SK-N-SH (cell line): Measurements from ENCODE around the gene CX3CL1.

Experiments
- CHD2 ChIP-seq: fragments of 150-350 bp; IDR thresholded peaks from 2 replicates; pipeline ENCODE4 v1.6.1; 2018; ENCODE audit warnings: low read length; ENCODE audit not compliant: partially characterized antibody
- EP300 ChIP-seq, 2 experiments: IDR thresholded peaks; 2 replicates each; pipeline versions ENCODE4 v1.4.0 to v1.6.1; 2012; ENCODE audit warnings: borderline replicate concordance in 1 of 2, low read depth in 1 of 2, low read length in 1 of 2
- JUND ChIP-seq: IDR thresholded peaks from 2 replicates; pipeline ENCODE4 v1.4.0; 2012
- MEF2A ChIP-seq: IDR thresholded peaks from 2 replicates; pipeline ENCODE4 v1.4.0; 2012; ENCODE audit warnings: low read depth, borderline replicate concordance
- TAF1 ChIP-seq: IDR thresholded peaks from 2 replicates; pipeline ENCODE4 v1.6.1; 2012; ENCODE audit warnings: low read depth, mild to moderate bottlenecking, low read length, moderate library complexity, borderline replicate concordance
- TF ChIP-seq, protein P1 (sequence below): fragments of 200-600 bp; sonication (generic); IDR thresholded peaks from 2 replicates; pipeline ENCODE4 v1.6.1; 2017; ENCODE audit warnings: antibody characterized with exemption, mild to moderate bottlenecking, moderate library complexity

- TF ChIP-seq CHD2 = no peak
- no peak for TF ChIP-seq JUND
- TF ChIP-seq, protein P1, sequence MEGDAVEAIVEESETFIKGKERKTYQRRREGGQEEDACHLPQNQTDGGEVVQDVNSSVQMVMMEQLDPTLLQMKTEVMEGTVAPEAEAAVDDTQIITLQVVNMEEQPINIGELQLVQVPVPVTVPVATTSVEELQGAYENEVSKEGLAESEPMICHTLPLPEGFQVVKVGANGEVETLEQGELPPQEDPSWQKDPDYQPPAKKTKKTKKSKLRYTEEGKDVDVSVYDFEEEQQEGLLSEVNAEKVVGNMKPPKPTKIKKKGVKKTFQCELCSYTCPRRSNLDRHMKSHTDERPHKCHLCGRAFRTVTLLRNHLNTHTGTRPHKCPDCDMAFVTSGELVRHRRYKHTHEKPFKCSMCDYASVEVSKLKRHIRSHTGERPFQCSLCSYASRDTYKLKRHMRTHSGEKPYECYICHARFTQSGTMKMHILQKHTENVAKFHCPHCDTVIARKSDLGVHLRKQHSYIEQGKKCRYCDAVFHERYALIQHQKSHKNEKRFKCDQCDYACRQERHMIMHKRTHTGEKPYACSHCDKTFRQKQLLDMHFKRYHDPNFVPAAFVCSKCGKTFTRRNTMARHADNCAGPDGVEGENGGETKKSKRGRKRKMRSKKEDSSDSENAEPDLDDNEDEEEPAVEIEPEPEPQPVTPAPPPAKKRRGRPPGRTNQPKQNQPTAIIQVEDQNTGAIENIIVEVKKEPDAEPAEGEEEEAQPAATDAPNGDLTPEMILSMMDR = no peak
- no peak for TF ChIP-seq MEF2A
- TF ChIP-seq TAF1 = no peak
- no peak for TF ChIP-seq EP300 (IDR thresholded peaks at IDR 0.05; ENCODE audit: borderline replicate concordance in 1 of 2, low read depth in 1 of 2, low read length in 1 of 2)
These were observed 40.9 kb upstream of the CX3CL1 start for GRCh38 chr16:57331355-57331754.
